Loucy (cell line): ENCODE data around the gene ADARB2.
"Not testable (repeated sequence)": the region's sequence is repeated elsewhere in the genome, so short reads cannot be mapped to it uniquely, and the experiment has no call there.

ENCODE experiments used
- H2AFZ ChIP-seq: fragments of 200-600 bp; sonication (generic); 2 replicates; pipeline ENCODE4 v1.6.0; 2016; ENCODE audit warnings: antibody characterized with exemption, mild to moderate bottlenecking, low read length, moderate library complexity
- H3F3A ChIP-seq: fragments of 200-600 bp; 2 replicates; pipeline ENCODE4 v1.6.0; 2016; ENCODE audit warnings: antibody characterized with exemption, low read depth, mild to moderate bottlenecking
- H3K27me3 ChIP-seq: fragments of 200-600 bp; sonication (generic); 2 replicates; pipeline ENCODE4 v1.6.1; 2014; ENCODE audit warnings: low read length, mild to moderate bottlenecking; ENCODE audit not compliant: insufficient read depth, poor library complexity, severe bottlenecking
- H3K36me3 ChIP-seq: fragments of 200-600 bp; sonication (generic); 2 replicates; pipeline ENCODE4 v1.6.1; 2016; ENCODE audit warnings: low read length; ENCODE audit not compliant: insufficient read depth
- H3K4me1 ChIP-seq: fragments of 200-600 bp; sonication (generic); 2 replicates; pipeline ENCODE4 v1.5.1; 2014; ENCODE audit warnings: low read length, mild to moderate bottlenecking; ENCODE audit not compliant: insufficient read depth, poor library complexity, severe bottlenecking
- H3K4me2 ChIP-seq: fragments of 200-600 bp; sonication (generic); 2 replicates; pipeline ENCODE4 v1.6.0; 2014; ENCODE audit warnings: antibody characterized with exemption, low read length, low read depth, mild to moderate bottlenecking; ENCODE audit not compliant: poor library complexity, severe bottlenecking
- H3K4me3 ChIP-seq: fragments of 200-600 bp; sonication (generic); 2 replicates; pipeline ENCODE4 v1.5.1; 2014; ENCODE audit warnings: low read length, mild to moderate bottlenecking, mixed read lengths; ENCODE audit not compliant: poor library complexity, severe bottlenecking
- H3K79me2 ChIP-seq: fragments of 200-600 bp; sonication (generic); 2 replicates; pipeline ENCODE4 v1.6.1; 2014; ENCODE audit warnings: low read length; ENCODE audit not compliant: insufficient read depth
- H3K9ac ChIP-seq: fragments of 200-600 bp; sonication (generic); 2 replicates; pipeline ENCODE4 v1.6.0; 2014; ENCODE audit warnings: mild to moderate bottlenecking, low read depth, low read length, moderate library complexity; ENCODE audit not compliant: poor library complexity, severe bottlenecking
- H3K9me2 ChIP-seq: fragments of 200-600 bp; sonication (generic); replicated peaks from 2 replicates; pipeline ENCODE4 v1.6.1; 2016; ENCODE audit warnings: low read depth, low read length, mixed read lengths
- H3K9me3 ChIP-seq: fragments of 200-600 bp; sonication (generic); 2 replicates; pipeline ENCODE4 v1.6.1; 2014; ENCODE audit warnings: mild to moderate bottlenecking, antibody characterized with exemption, low read length, low read depth; ENCODE audit not compliant: insufficient read depth
- H4K20me1 ChIP-seq: fragments of 200-600 bp; sonication (generic); 2 replicates; pipeline ENCODE4 v1.6.0; 2014; ENCODE audit warnings: antibody characterized with exemption, low read length, mild to moderate bottlenecking; ENCODE audit not compliant: insufficient read depth, poor library complexity, severe bottlenecking
- CTCF ChIP-seq: fragments of 200-600 bp; sonication (generic); conservative IDR thresholded peaks from 2 replicates; pipeline ENCODE4 v1.5.1; 2014; ENCODE audit warnings: mild to moderate bottlenecking, antibody characterized with exemption, low read length
- EZH2phosphoT487 ChIP-seq: fragments of 200-600 bp; IDR thresholded peaks from 2 replicates; pipeline ENCODE4 v1.6.1; 2018; ENCODE audit warnings: antibody characterized with exemption, mild to moderate bottlenecking, moderate library complexity, borderline replicate concordance

Gene ADARB2

DNA sequence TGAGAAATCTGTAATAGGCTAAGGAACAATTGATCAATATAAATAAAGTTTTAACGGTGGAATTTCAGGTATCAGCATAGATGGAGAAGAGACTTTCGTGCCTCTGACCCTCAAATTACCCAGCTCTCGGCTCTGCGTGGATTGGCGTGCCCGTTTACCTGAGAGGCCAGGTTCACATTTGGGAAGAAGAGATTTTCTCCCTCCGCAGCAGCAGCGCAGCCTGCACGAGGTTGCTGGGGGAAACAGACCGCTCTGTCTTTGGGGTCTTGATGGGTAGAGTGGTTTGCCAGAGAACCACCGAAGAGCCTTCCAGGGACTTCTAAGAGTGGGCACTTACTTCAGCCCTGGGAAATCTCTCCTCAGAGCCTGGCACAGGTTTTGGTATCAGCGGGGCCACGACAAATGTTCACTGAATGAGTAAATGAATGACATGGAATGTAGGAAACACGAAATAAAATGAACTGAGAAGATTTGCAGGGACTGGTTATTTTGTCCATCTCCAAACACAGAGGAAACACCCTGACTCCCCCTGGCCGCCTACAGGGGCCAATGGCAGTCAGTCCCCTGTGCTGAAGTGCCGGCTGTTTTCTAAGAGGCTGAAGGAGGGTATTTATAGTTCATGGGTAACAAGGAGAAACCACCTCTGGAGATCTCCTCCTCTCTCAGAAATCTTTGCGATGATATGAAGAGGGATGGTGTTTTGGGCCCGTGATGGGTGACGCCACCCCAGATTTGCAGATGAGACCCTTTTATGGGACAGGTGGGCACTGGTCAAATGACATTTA, 338.5 kb downstream of the ADARB2 start:
- Histone ChIP-seq H3K79me2 (no peaks in the 10 kb centered on the region), H3K36me3 (no peaks in the 10 kb centered on the region), H3K4me1 (no peaks in the 10 kb centered on the region), H3K9me2 (no peaks in the 10 kb centered on the region), H3K4me2 (no peak overlapping the region), H3K4me3 (no peak overlapping the region), H3K27me3 (no peaks in the 10 kb centered on the region), H3K9me3 (no peaks in the 10 kb centered on the region), H3F3A (no peaks in the 10 kb centered on the region), H4K20me1 (no peaks in the 10 kb centered on the region), H2AFZ (no peak overlapping the region), H3K9ac (no peak overlapping the region)
- TF ChIP-seq EZH2phosphoT487 = no peak
- TF ChIP-seq CTCF = no peak

GRCh38 chr10:1398116-1398515, 339.2 kb downstream of the ADARB2 start:
- H3K36me3 ChIP-seq, H2AFZ ChIP-seq, H3K79me2 ChIP-seq, H3K9ac ChIP-seq, H3K9me2 ChIP-seq, H3K4me1 ChIP-seq, H3K9me3 ChIP-seq, H3K27me3 ChIP-seq, H3K4me2 ChIP-seq, H4K20me1 ChIP-seq, H3K4me3 ChIP-seq, H3F3A ChIP-seq: not testable (repeated sequence)

GRCh38 chr10:1396297-1396635, 341.1 kb downstream of the ADARB2 start:
- H2AFZ ChIP-seq = no peak overlapping the region
- H3K9me2 ChIP-seq = no peaks in the 10 kb centered on the region
- H3K4me3 ChIP-seq = no peak overlapping the region
- no peaks in the 10 kb centered on the region for H3K27me3 ChIP-seq
- no peaks in the 10 kb centered on the region for H3K36me3 ChIP-seq
- H3K9me3 ChIP-seq = no peaks in the 10 kb centered on the region
- no peaks in the 10 kb centered on the region for H3K79me2 ChIP-seq
- H3K4me2 ChIP-seq = no peak overlapping the region
- TF ChIP-seq EZH2phosphoT487 (no peak), CTCF (no peak)
- no peaks in the 10 kb centered on the region for H4K20me1 ChIP-seq
- no peaks in the 10 kb centered on the region for H3F3A ChIP-seq
- no peaks in the 10 kb centered on the region for H3K4me1 ChIP-seq
- no peak overlapping the region for H3K9ac ChIP-seq
